Raji (cell line): ENCODE data around the gene NECAB2.

Experiments used
- POLR2A ChIP-seq: IDR thresholded peaks from 2 replicates; pipeline ENCODE4 v1.6.1; 2011; ENCODE audit warnings: low read depth, low read length, control low read depth; ENCODE audit not compliant: insufficient read depth

NECAB2 gene

GRCh38 chr16:83956336-83957289, 11.4 kb upstream of the NECAB2 start:
- TF ChIP-seq POLR2A, result no peak

DNA sequence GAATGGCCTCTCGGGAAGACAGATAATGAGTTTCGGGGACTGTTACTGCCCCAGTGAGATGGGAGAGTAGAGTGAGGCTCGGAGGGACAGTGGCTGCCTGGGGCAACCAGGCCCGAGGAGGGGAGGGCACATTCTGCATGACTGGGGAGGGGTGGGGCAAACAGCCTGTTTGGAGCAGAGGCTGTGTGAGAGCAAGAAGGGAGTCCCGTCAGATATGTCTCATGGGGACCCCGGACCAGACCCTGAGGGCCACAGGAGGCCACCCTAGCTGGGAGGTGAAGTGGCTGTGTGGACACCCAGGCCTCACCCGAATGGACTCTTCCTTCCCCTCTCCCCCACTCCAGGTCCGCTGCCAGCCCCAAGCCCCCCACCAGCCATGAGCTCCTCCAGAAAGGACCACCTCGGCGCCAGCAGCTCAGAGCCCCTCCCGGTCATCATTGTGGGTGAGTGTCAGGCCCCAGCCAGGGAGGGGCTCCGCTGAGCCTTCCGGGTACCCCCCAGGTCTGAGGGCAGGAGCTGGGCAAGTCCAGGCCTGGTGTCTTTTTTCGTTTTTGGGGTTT, 10.7 kb upstream of the NECAB2 start:
- TF ChIP-seq POLR2A, result no peak

GRCh38 chr16:83958137-83958845, 9.8 kb upstream of the NECAB2 start:
- TF ChIP-seq POLR2A, result no peak

DNA sequence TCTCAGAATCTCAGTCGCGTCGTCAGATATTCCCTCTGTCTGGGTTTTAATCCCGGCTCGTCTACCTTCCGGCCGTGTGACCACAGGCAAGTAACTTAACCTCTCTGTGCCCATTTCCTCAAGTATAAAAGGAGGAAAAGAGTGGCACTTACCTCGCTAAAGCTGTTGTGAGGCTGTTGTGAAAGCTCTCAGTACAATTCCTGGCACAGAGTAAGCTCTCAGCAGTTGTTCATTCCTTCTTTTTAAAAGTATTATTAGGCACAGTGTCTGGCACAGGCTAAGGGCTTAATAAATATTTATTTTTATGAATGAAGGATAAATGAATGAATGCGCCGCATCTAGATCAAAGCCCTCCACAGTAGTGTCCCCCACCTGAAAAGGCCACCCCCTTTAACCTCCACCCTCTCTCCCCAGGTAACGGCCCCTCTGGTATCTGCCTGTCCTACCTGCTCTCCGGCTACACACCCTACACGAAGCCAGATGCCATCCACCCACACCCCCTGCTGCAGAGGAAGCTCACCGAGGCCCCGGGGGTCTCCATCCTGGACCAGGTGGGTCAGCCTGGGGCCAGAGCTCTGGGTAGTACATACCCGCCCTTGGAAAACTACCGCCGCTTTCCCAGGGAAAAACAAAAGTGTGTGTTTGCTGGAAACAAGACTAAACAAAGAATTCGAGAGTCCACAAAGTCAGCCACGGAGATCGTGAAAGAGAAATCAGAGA, 9.0 kb upstream of the NECAB2 start:
- TF ChIP-seq POLR2A, result no peak

- no peak for TF ChIP-seq POLR2A
Observed at GRCh38 chr16:83959656-83960434, 8.2 kb upstream of the NECAB2 start.

DNA sequence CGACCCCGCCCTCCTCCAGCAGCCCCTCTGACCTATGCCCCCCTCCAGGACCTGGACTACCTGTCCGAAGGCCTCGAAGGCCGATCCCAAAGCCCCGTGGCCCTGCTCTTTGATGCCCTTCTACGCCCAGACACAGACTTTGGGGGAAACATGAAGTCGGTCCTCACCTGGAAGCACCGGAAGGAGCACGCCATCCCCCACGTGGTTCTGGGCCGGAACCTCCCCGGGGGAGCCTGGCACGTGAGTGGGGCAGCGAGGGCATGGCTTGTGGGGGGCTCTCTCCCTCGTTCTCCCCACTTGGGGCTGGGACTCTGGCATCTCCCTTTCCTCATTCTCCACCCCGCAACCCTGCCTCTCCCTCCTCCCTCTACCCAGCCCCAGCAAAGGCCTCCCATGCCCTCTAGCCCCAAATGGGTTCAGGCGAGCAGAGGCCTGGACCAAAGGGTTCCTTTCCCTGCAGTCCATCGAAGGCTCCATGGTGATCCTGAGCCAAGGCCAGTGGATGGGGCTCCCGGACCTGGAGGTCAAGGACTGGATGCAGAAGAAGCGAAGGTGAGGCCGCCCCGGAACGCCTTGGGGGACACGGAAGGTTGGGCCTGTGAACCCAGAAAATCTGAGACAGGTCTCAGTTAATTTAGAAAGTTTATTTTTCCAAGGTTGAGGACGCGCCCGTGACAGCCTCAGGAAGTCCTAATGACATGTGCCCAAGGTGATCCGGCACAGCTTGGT, 7.4 kb upstream of the NECAB2 start:
- TF ChIP-seq POLR2A, result no peak

DNA sequence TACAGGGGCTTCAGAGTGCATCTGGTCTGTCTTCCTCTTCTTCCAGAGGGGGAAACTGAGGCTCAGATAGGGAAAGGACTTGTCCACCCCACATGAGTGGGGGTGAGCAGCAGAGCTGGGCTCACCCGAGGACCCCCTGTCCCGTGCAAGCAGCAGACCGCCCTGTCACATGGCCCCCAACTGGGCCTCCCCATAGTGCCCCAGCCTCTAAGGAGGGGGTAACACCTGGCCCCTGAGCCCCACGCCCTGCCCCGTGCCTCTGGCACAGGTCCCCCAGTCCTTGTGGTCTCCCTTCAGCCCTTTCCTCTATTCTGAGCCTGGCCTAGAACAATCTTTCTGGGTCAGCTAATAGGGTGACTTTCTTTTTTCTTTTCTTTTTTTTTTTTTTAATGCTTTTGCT, 6.5 kb upstream of the NECAB2 start:
- TF ChIP-seq POLR2A, result no peak

- TF ChIP-seq POLR2A, result no peak
Observed at GRCh38 chr16:83963277-83964119, 4.5 kb upstream of the NECAB2 start.

GRCh38 chr16:83964684-83965443, 3.2 kb upstream of the NECAB2 start:
- TF ChIP-seq POLR2A, result no peak

DNA sequence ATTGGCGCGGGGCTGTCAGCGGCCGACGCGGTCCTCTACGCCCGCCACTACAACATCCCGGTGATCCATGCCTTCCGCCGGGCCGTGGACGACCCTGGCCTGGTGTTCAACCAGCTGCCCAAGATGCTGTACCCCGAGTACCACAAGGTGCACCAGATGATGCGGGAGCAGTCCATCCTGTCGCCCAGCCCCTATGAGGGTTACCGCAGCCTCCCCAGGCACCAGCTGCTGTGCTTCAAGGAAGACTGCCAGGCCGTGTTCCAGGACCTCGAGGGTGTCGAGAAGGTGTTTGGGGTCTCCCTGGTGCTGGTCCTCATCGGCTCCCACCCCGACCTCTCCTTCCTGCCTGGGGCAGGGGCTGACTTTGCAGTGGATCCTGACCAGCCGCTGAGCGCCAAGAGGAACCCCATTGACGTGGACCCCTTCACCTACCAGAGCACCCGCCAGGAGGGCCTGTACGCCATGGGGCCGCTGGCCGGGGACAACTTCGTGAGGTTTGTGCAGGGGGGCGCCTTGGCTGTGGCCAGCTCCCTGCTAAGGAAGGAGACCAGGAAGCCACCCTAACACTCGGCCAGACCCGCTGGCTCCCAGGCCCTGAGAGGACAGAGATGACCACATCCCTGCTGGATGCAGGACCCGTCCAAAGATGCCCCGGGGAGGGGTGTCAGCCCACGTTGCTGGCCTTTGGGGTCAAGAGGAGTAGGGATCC, 2.4 kb upstream of the NECAB2 start:
- no peak for TF ChIP-seq POLR2A

- TF ChIP-seq POLR2A, result no peak
Observed at GRCh38 chr16:83966153-83966696, 1.8 kb upstream of the NECAB2 start.
